NCI-H2107 (cell line): ENCODE data around the gene FBXO24.
"Not testable (repeated sequence)": the region's sequence is repeated elsewhere in the genome, so short reads cannot be mapped to it uniquely, and the experiment has no call there.

Source experiments
- DNase-seq: peaks from one replicate; lab custom pipeline; 2025; lab: John Stamatoyannopoulos, UW

Gene FBXO24

DNA sequence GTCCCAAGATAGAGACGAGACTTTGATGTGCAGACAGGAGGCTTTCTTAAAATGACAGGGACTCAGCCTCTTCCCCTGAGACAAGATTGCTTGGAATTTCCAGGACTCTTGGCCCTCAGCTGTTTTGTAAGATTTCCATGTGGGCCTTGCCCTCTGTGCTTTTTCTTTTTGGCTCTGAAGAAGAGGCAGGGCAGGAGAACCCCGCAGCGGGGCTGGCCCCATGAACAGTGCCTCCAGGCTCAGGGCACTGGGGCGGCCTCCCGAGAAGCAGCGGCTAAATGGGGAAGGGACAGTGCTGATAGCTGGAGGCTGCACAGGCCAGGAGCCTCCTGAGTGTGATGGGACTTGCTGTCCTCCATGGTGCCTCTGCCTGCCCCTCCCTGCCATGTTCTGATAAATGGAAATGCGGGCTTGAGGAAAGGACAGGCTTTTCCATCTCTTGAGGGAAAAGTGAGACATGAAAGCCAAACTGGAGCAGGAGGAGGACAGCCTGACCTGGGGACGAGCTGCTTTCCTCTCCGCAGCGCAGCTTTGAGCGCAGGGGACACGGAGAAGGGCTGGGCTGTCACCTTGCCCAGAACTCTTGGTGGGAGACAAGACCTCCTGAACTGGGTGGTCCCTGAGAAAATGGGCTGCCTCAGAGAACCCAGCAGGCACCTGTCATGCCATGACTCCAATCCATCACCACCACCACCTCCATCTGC is 24.5 kb upstream of the FBXO24 start:
- DNase-seq = no peak

DNA sequence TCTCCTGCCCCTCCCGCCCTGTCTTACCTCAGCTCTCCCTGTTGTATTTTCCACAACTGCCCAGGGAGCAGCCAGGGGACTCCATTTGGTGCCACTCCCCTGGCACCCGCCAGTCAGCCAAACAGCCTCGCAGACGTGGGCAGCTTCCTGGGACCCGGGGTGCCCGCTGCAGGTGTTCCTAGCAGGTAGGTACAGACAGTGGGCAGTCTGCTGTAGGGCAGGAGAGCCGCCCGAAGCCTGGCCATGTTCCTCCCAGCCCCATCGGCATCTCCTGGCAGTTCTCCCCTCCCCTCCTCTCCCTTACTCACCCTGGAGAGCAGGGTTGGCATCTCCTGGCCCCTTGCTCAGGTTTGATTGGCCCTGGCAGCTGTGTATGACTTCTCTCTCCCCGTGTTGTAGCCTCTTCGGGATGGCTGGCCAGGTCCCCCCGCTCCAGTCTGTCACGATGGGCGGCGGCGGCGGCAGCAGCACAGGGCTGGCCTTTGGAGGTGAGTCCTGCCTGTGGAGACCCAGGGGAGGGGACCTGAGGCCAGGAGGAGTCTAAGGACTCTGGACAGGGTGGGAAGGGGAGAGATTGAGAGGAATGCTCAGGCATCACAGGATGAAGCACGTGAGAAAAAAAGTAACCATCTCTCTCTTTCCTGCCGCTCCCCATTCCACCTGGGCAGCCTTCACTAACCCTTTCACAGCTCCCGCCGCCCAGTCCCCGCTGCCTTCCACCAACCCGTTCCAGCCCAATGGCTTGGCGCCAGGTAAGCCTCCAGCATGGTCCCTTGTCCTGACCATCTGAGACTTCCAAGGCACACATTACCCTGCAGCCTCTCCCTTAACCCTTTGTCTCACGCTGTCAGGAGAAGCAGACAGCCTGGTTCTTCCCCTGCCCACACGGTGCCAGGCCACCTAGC is 23.7 kb upstream of the FBXO24 start:
- no peak for DNase-seq

DNA sequence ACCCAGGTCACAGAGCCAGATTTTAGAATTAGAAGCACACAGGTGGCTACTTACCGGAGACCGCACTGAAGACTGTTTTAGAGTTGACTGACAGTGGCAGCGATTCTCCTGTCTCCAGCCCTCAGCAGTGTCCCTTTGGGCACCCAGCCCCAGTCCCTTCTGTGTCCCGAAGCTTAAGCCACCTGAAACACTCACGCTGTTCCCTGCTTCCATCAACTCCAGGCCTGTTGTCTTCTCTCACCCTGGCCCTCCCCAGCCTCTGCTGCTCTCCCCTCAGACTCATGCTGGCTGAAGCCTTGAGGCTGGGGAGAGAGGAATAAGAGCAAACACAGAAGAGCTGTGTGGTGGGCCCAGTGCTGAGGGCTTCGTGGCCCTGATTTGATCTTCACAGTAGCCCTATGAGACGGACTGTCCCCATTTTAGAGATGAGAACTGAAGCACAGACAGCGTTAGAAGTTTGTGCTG is 23.0 kb upstream of the FBXO24 start:
- DNase-seq = no peak

DNA sequence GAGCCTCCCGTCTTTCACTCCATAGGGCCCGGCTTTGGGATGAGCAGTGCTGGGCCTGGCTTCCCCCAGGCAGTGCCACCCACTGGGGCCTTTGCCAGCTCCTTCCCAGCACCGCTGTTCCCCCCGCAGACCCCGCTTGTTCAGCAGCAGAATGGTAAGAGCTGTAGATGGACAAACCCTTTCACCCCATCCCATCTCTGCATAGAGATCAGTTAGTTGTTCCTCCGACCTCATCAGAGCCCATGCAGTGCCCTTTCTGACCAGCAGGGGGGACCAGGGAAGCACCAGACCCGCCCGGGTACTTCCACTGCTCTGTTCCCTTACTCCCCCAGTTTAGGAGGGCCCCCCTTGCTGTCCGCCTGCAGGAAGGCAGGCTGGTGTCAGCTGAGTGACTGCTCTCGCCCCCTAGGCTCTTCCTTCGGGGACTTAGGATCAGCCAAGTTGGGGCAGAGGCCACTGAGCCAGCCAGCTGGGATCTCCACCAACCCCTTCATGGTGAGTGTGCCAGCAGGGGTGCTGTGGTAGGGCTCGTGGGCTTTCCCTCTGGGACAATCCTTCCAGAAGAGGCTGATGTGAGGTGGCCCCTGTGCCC is 22.2 kb upstream of the FBXO24 start:
- DNase-seq = peak; percentile 56

DNA sequence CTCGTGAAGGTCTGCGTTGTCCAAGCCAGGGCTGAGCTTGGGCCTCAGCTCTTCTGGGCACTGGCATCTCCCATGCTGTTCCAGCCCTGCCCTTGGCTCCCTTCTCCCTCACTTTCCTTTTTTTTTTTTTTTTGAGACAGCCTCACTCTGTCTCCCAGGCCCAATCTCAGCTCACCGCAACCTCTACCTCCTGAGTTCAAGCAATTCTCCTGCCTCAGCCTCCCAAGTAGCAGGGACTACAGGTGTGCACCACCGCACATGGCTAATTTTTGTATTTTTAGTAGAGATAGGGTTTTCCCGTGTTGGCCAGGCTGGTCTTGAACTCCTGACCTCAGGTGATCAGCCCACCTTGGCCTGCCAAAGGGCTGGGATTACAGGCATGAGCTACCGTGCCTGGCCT is 21.7 kb upstream of the FBXO24 start:
- DNase-seq = not testable (repeated sequence)

DNA sequence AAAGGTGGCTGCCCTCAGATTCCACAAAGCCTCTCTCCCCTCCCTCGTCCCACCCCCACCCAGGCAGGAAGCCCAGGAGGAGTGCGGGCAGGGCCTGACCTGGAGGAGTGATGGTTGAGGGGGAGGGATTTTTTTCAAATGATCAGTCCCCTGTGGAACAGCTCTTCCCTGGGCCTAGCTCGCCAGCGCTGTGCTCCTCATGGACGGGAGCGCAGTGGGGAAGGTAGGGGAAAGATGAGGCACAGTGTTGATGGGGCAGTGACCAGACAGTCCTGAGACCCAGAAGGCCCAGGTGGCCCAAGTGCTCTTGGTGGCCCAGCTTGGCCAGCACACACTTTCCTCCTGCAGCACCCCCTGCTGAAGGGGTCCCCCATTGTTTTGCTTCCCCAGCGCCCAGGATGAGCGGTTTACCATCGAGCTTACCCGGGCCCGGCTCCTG is 21.0 kb upstream of the FBXO24 start:
- no peak for DNase-seq

DNA sequence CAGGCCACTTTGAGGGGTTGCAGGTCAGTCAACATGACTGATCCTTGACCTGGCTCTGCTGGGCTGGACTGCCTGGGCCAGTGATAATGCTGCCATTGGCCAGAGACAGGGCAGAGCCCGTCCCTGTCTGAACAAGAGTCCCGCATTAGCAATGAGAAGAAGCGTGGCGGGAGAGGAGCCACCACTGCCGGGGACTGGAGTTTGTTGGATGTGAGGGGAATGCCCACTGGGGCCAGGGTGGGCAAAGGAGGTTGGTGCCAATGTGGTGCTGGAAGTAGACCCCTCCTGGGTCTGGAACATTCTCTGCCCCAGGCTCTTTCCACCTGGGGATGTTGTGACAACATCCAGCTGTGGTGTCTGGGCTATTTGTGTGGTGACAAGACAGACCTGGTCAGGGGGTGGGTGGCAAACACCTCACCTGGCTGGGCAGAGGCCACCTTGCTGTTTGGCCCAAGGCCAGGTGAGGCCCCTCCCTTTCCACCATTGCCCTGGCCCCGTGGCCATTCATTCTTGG is 20.1 kb upstream of the FBXO24 start:
- DNase-seq = no peak

DNA sequence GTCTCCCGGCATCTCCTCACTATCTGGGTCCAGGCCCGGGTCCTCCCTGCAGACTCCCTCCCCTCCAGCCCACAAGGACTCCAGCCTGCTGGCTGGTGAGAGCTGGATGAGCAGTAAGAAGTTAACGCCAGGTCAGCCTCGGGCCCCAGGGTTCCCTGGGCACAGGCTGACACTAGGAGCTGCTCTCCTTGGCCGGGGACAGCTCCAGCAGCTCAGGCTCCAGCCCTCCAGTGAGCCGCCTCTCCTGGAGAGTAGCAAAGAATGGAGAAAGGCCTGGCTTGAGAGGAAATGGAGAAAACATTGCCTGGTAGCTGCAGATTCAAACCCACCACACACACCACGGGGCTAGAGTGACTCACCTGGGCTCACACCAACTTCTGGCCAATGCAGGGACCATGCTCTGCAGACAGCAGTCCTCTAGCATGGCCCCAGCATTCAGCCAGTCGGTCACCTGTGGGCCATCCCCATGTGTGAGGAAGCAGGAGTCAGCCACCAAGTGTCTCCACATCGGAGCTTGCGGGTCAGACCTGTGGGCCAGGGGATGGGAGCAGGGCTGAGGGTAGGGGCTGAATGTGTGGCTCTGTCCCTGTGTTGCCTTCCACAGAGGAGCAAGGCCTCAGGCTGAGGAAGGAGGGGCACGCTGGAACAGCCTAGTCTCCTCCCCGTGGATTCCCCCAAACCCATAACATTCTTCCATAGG is 18.9 kb upstream of the FBXO24 start:
- no peak for DNase-seq

DNA sequence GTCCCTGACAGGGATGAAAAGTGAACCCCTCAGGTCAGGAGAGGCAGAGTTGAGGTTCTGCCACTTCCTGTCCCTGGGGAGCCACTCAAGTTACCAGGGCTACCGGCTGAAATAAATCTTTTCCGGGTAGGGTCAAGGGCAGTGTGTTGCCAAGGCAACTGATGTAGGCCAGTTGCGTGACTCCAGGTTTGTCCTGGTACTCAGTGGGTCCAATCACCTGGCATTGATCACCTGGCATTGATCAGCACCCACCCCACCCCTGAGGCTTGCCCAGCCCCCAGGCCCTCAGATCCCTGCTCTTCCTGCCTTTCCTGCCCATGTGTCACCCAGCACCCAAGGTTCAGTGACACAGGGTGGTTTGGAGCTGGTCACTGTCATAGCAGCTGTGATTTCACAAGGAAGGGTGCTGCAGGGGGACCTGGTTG is 18.4 kb upstream of the FBXO24 start:
- DNase-seq = no peak

DNA sequence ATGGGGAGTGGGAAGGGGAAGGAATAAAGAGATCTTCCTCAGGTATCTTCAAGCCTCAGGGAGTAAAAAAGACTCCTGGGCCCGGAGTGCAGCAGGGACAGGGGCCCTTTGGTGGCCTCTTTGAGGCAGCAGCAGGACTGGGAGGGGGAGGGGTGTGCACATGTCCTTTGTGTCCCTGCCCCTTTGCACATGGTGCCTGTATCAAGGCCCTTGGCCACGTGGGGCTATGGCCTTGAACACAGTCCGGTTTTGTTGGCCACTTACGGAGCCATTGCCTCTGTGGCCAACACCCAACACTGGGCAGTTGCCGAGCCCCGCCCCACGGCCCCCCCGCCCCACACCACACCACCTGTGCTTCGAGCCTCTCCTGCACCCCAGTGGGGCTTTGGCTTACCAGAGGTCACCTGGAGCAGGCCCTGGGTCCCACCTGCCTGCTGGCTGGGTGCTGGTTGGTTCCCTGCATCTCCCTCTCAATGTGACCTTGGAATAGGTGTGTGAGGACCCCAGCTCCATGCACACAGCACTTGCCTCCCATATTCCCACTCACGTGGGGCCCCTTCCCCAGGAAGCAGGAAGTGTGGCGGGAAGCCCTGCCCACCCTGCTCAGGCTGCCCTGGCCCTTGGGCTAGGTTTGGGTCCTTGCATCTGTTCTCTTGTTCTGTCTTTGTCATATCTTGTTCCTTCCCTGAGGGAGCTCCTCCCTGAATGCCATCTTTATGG is 17.8 kb upstream of the FBXO24 start:
- no peak for DNase-seq

DNA sequence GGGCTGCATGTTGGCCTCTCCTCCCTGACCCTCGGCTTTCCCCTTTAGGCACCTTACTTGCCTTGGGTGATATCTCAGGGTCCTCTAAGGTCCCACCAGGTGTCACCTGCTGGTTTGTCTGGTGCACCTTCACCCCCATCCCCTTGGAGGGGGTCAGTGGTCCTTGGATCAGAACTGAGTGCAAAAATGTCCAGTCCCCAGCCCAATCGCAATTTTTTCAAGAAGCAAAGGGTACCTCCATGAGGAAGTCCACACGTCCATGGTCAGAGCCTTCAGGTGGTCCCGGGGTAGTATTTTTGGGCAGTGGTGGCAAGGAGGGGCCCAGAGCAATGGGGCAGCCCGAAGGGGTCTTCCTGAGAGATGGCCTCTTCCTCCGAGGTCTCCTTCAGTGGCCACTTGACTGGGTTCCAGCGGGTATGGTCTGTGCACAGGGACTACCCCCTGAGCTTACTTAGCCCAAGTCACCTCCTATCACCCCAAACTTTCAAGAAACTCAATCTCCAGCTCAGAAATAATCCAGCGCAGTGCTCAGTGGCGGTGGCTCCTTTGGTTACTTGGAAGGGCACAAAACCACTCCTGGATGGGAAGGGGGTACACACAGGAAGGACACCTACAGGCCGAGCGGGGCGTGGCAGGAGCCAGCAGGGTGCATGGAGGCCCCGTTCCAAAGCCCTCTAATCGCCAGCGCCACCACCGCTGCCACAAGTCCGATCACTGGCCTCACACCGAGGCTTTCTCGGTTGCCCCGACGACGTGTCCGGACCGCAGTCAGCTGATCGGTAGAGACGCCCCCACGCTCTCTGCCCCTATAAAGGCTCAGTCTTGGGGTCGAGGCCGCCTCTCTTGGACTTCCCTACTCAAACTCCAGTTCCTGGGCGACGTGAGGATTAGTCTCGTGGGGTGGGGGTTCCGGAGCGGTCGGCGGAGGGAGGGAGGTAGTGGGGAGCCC is 17.0 kb upstream of the FBXO24 start:
- no peak for DNase-seq

DNA sequence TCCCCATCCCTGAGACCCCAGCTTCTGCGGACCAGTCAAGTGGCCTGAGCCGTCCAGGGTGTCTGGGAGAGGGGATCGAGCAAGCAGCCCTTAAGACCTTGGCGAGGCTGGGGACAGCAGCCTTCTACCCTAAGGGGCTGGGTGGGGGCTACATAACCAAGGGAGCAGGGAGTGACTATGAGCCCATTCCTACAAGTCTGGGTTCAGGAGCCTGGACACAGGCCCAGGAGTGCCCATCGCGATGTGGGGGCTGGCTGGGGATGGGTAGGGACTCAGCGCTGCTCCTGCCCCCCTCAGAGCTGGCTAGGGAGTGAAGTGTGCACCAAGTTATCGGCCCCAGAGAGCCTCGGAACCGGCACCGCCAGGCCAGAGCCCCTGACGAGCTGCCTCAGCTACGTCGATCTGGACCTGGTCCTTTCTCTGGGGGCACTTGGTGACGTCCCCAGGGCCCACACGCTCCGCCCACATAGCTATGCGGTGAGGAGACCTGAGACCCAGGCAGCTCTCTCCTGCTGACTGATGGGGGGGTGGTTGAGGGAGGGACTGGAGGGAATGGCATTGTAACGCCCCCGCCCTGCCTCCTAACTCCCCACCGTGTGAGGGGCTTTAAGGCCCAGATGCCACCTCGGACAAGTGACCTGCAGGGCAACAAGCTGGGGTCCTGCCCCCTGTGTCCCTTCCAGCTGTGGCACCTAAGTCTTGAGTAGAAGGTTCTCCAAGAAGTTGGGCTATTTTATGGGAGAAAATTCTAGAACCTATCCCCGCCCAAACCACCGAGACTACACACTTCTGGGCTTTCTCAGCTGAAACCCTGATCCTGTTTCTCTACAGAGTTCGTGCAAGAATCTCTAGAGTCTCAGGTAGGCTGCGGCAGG is 14.9 kb upstream of the FBXO24 start:
- DNase-seq = no peak

DNA sequence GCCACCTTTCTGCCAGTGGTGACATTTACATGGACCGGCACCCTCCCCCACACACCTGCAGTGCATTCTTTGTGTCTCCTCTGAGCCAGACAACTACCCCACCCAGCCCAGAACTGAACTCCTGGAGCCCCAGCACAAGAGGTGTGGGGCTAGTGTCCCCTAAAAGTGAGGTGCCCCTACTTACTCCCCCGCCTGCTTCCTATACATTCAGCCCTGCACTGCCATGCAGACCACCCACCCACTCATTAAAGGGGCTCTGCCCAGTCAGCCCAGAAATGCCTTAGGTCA is 14.4 kb upstream of the FBXO24 start:
- DNase-seq = no peak

DNA sequence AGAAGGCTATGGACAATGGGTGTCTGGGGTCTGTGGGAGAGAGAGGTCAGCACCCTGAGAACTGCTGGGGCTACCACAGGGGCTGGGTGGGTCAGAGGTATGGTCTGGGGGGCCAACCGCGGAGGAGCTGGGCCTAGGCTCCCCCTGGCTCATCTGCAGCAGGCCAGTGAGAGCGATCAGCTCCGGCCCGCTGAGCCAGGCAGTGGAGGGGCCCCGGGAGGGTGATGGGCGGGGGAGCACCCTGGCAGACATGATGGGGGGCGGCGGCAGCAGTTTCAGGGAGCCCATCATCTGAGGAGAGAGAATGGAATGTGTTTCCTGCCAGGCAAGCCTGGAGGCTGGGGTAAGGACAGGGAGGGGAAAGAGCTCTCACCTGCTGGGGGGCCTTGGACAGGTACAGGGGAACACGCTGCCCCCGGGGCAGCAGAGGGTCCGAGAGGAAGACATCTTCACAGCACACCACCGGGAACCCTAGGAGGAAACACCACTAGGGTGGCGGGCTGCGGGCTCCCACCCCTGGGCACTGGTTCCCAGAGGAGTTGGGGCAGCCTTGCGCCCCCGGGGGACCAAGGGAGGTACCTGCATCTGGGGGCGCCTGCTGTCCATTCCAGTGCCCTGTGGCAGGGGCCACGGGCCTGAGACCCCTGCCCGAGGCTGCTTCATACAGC is 13.7 kb upstream of the FBXO24 start:
- DNase-seq = no peak

DNA sequence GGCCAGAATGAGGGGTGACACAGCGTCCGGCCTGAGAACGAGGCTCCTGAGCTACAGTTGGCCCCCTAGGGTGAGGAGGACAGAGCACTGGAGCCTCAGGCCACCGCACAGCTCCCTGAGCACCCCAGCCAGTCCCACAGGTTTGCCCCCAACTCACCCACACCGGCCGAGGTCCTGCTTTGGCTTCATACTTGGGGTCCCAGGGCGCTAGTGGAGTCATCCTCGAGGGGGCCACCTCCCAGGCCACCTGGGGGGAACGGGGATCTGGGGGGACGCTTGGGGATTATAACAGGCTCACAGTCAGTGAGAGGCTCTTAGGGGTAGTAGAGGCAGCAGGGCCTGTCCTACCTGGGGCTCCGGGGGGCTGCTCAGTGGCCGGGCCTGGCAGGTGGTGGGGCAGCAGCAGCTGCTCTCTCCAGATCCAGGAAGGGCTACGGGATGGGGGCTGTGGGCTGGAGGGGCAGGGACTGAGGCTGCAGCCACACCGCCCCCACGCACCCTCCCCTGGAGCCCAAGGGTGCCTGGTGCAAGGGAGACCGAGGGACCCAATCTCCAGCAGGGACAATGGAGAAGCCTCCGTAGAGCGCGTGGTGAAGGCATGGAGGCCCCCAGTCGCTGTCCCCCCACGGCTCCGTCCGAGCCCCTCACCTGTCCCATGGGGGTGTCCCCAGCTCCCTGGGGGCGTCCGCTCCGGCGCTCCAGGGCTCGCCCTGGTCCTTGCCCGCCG is 13.0 kb upstream of the FBXO24 start:
- DNase-seq = no peak

DNA sequence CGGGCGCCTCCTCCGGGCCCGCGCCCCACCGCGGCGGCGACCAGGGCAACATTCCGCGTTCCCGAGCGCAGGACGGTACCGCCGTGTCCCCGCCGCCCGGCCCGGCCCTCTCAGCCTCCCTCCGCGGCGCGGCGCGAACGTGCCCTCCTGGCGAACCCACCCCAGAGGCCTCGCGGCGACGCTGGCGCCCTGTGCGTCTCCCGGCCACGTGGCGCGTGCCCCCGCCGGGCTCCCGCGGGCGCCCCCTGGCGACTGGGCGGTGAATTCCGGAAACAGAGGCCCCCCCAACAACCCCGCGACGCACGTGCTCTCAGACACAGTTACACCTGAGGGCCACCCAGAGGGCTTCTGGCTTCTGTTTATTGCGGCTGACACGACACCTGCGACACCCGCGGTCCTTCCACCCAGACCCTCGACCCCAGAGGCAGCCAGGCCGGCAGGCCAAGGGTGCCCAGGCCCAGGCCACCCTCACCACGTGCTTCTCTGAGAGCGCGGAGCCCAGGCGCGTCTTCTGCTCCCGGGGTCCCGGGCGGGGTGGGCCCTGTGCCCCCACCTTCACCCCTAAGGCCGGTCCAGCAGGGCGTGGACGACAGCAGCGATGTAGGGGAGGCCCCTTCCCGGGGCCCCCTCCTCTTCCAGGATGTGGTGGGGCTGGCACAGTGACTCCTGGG is 12.3 kb upstream of the FBXO24 start, which contains the start of gene SAP25:
SAP25 (minus strand) TSS at position 210 of the 671 bp plus-strand sequence; CDS start at position 52, 158 bp downstream.
- no peak for DNase-seq
